ACC112 (cell line): ENCODE results near the gene PGF.

Experiments used
- H2AFZ ChIP-seq: fragments of 200-600 bp; sonication (generic); one replicate; pipeline ENCODE4 v1.6.0; 2017; ENCODE audit warnings: antibody characterized with exemption, low read length; ENCODE audit not compliant: unreplicated experiment
- H3K27ac ChIP-seq: fragments of 200-600 bp; sonication (generic); 2 replicates; pipeline ENCODE4 v1.5.1; 2014; ENCODE audit warnings: low read depth, mild to moderate bottlenecking, antibody characterized with exemption, low read length, moderate library complexity
- H3K27me3 ChIP-seq: fragments of 200-600 bp; sonication (generic); 2 replicates; pipeline ENCODE4 v1.6.1; 2014; ENCODE audit warnings: mild to moderate bottlenecking, antibody characterized with exemption, low read length, moderate library complexity, mixed read lengths; ENCODE audit not compliant: insufficient read depth
- H3K36me3 ChIP-seq: fragments of 200-600 bp; sonication (generic); 2 replicates; pipeline ENCODE4 v1.6.1; 2016; ENCODE audit warnings: mild to moderate bottlenecking, antibody characterized with exemption, low read length, moderate library complexity, mixed read lengths; ENCODE audit not compliant: insufficient read depth
- H3K4me1 ChIP-seq: fragments of 200-600 bp; sonication (generic); one replicate; pipeline ENCODE4 v1.6.1; 2016; ENCODE audit warnings: low read length, mixed read lengths; ENCODE audit not compliant: insufficient read depth, unreplicated experiment, control insufficient read depth
- H3K4me3 ChIP-seq: fragments of 200-600 bp; sonication (generic); 2 replicates; pipeline ENCODE4 v1.5.1; 2014; ENCODE audit warnings: mild to moderate bottlenecking, low read depth, low read length
- H3K79me2 ChIP-seq: fragments of 200-600 bp; sonication (generic); one replicate; pipeline ENCODE4 v1.6.0; 2016; ENCODE audit warnings: low read length; ENCODE audit not compliant: control insufficient read depth, unreplicated experiment, insufficient read depth

The PGF gene

DNA sequence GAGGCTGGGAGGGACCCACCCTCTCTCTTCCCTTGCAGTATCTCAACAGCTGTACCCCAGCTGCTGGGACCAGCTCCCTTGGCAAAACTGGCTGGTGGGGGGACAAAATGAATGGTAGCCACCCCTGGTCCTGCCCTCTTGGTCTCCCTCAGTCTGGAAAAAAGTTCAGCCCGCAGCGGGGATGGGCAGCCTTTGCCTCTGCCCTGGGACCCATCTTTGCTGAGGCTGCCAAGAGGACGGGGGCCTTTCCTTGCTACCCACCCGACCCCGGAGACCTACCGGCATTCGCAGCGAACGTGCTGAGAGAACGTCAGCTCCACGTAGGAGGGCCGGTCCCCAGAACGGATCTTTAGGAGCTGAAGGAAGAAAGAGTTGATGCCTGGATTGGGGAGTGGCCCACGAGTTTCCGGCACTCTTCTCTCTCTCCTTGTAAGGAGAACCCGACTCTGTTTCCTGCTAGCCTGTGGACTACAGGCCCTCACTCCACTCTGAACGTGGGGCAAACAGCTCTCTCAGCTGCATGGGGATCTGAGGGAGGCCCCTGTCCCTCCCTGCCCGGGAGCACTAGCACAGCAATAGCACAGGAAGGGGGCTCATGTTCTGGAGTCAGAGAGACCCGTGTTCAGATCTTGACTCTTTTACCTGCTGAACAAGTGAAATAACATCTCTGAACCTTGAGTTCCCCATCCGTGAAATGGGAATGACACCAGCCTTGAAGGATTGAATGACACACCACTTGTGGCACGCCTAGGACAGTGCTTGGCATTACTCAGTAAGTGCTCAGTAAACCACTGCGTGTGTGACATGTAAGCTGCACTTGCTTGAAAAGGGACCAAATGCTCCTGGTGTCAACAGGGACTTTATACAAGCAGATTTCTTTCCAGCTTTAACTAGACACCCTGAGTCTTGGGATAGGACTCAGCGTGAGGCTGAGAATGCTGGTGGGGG lies 6.9 kb downstream of the PGF start:
- Histone ChIP-seq H3K36me3 (no peaks in the 10 kb centered on the region), H2AFZ (no peak overlapping the region), H3K4me1 (no peaks in the 10 kb centered on the region)

DNA sequence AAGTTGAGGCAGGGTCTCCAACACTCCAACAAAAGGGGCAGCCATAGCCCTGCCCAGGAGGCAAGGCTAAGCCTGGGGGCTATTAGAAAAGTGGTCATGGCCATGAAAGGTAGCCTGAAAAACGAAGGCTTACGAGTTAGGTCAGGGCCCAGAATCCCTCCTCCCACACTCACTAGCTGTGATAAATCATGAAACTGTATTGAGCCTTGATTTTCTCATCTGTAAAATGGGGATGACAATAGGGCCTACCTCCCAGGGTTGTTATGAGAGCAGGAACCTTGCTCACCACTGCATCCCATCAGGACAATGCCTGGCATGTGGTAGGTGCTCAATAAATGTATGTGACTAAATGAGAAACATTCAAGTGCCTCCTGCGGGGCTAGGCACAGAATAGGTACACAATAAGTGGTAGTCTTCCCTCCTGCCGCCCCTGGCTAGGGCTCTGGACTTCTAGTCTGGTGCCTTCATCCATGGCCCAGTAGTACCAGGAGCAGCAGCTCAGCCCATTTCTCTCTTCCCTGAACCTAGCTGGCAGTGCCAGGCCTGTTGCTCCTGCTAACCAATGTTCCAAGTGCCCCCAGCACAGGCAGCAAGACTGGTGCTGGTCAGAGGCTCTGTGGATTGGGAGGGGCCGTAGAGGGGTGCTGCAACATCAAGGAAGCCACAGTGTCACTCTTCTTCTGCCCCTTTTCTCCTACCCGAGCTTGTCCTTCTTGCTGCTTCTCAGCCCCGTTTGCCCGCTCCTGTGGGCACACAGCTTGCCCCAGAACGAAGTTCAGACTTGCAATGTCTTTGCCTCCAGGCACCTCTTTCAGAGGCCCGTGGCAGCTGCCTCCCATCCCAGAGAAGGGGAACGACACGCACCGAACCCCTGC lies 7.8 kb downstream of the PGF start:
- H3K4me1 ChIP-seq, result no peaks in the 10 kb centered on the region
- H3K4me3 ChIP-seq, result no peak overlapping the region
- no peaks in the 10 kb centered on the region for H3K27me3 ChIP-seq
- H3K79me2 ChIP-seq, result no peaks in the 10 kb centered on the region
- no peaks in the 10 kb centered on the region for H3K36me3 ChIP-seq
- H3K27ac ChIP-seq, result no peak overlapping the region
- H2AFZ ChIP-seq, result no peak overlapping the region

More for the DNA sequence above, 6.9 kb downstream of the PGF start:
- Histone ChIP-seq H3K79me2 (no peaks in the 10 kb centered on the region), H3K27ac (no peak overlapping the region), H3K4me3 (no peak overlapping the region), H3K27me3 (no peaks in the 10 kb centered on the region)

DNA sequence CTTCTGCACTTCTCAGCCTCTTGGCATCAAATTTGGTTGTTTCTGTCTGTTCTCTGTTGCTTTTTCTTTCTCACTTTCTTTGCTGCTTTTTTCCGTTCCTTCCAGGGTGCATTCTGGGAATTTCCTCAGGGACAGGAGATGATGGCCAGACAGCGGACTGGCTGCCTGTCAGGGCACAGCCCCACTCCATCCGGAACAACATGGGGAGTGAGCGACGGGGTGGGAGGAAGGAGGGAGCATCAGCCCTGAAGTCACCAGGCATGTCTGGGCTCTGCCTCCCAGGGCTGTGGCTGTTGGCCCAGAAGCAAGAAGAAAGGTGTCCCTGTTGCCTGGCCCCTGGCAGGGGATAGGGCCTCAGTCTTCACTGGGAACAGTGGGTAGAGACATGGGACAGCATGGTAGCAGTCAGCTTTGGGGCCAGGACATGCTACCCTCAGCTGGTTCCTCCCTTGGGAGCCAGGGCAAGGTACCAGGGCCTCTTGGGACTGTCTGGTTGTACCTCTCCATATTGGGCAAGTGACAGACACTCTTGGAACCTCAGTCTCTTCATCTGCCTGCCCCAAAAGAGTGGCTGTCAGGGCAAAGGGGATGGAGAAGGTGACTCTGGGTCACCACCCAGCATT lies 8.6 kb downstream of the PGF start:
- peak overlapping the region; percentile 7 for H2AFZ ChIP-seq
- H3K27ac ChIP-seq, result no peak overlapping the region
- peaks cover 5% of the 10 kb centered on the region for H3K4me1 ChIP-seq
- no peaks in the 10 kb centered on the region for H3K36me3 ChIP-seq
- no peaks in the 10 kb centered on the region for H3K27me3 ChIP-seq
- H3K79me2 ChIP-seq, result no peaks in the 10 kb centered on the region
- no peak overlapping the region for H3K4me3 ChIP-seq

DNA sequence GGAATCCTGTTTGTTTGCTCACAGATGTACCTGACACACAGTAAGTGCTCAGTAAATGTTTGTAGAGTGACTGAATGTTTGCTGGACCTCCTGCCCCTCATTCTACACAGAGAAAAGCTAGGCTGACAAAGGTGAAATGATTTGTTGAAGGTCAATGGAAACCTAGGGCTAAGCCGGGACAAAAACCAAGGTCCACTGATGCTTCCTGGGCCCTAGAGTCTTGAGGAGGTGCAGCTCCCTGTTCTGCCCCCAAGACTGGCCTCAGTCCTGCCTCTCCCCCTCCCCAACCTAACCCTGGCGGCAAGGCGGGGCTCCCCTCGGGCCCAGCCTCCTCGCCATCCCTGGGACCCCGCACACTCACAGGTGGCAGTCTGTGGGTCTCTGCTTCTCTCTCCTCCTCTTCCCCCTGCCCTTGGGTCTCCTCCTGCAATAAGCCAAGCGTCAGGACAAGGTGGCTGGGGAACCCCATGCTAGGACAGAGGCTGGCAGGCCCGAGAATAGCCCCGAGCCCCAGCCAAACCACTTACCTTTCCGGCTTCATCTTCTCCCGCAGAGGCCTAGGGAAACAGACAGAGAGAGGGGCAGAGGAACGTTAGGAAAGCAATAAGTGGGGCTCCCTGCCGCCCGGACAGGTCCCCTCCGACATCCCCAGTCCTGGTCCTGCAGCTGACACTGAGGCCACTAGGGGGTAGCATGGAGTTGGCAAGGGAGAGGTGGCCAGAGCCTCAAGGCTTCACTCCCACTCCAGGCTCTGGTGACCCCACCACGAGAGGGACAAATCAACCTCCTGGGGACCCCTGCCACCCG lies 9.3 kb downstream of the PGF start:
- H3K4me3 ChIP-seq, result no peak overlapping the region

DNA sequence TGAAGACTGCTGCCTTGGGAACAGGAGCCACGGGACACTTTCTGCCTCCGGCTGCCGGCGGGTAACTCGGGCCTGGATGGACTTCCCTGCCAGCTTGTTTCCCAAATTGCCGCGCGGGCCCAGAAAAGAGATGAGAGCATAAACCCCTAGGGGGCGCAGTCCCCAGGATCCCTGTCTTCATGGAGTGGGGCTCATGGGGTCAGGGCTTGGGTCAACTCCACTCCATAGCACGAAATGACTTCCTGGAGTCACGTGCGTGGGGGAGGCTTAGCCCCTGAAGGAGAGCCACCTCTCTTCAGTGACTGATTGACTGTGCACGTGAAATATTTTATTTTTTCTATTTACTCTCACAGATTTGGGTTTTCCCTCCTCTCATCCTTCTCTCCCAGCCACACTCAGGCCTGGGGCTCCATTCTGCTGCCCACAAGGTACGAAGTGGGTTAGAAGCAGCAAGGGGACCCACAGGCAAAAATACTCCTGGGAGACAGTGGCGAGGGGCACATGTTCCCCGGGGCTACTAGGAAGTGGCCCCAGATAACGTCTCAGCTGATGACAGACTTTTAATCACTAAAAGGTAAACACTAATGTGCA lies 10.0 kb downstream of the PGF start:
- H3K4me3 ChIP-seq, result no peak overlapping the region
- H2AFZ ChIP-seq, result no peak overlapping the region
- H3K36me3 ChIP-seq, result no peaks in the 10 kb centered on the region
- no peaks in the 10 kb centered on the region for H3K79me2 ChIP-seq
- H3K4me1 ChIP-seq, result peaks cover 15% of the 10 kb centered on the region
- no peak overlapping the region for H3K27ac ChIP-seq
- no peaks in the 10 kb centered on the region for H3K27me3 ChIP-seq

More for the DNA sequence above, 9.3 kb downstream of the PGF start:
- Histone ChIP-seq H3K27me3 (no peaks in the 10 kb centered on the region), H3K79me2 (no peaks in the 10 kb centered on the region), H2AFZ (peak overlapping the region; percentile 67), H3K36me3 (no peaks in the 10 kb centered on the region), H3K4me1 (peaks cover 12% of the 10 kb centered on the region), H3K27ac (no peak overlapping the region)

DNA sequence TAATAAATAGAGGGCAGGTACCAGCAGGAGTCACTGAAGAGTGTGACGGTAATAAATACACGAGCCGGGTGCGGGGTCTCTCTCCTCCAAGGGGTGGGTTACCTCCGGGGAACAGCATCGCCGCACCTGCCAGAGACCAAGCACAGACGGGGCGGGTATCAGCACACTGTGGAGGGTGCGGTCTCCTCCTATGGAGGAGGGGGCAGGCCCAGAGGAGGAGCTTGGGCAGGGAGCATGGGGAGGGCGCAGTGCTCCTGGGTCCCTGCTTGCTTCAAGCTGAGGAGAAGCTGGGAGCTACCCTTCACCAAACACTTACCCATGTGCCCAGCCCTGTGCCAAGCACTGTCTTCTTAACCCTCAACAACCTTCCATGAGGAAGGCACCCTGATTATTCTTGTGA lies 12.8 kb downstream of the PGF start:
- no peak overlapping the region for H3K4me3 ChIP-seq
- peaks cover 30% of the 10 kb centered on the region for H3K4me1 ChIP-seq
- H3K79me2 ChIP-seq, result no peaks in the 10 kb centered on the region
- H2AFZ ChIP-seq, result no peak overlapping the region
- H3K36me3 ChIP-seq, result no peaks in the 10 kb centered on the region
- H3K27ac ChIP-seq, result no peak overlapping the region
- no peaks in the 10 kb centered on the region for H3K27me3 ChIP-seq

DNA sequence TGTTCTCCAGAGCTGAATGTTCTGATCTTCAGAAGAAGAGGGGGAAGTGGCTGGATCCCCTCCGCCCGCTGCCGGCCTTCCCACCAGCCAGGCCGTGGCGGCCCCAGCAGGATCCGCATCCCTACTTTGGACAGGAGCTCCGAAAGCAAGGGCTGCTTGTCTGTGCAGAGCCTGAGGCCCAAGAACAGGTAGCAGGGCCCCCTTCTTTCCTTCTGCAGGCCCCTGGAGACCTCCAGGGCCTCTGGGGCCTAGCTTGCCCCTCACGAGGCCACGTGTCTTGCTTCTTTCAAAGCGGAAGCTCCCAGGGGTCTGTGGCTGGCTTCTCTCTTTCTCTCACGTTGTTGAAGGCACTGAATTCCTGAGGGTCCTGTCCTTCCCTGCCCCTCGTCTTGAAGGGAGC lies 13.2 kb downstream of the PGF start:
- H3K27ac ChIP-seq, result no peak overlapping the region
- no peaks in the 10 kb centered on the region for H3K79me2 ChIP-seq
- H3K36me3 ChIP-seq, result no peaks in the 10 kb centered on the region
- H2AFZ ChIP-seq, result no peak overlapping the region
- no peak overlapping the region for H3K4me3 ChIP-seq
- H3K4me1 ChIP-seq, result peaks cover 30% of the 10 kb centered on the region
- H3K27me3 ChIP-seq, result no peaks in the 10 kb centered on the region

DNA sequence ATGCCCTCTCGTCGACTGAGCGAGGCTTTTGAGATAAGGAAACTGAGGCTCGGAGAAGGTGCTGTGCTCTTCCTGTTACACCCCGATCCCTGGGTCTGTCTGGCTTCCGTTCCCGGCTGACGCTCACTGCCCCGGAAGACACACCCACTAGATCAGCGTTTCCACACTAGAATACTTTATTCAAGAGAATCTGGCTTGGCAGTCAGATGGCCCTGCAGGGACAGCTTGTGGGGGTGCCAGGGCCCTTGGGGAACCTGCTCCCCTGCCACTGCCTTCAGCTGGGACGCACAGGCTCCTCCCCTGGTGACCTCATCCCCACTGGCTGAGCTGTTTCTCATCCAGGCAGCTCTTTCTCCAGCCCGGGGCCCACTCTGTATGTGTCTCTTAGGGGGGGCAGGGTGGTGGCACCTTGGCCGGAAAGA lies 13.7 kb downstream of the PGF start:
- H3K4me1 ChIP-seq, result peaks cover 30% of the 10 kb centered on the region
- no peaks in the 10 kb centered on the region for H3K79me2 ChIP-seq
- H3K4me3 ChIP-seq, result no peak overlapping the region
- H3K36me3 ChIP-seq, result no peaks in the 10 kb centered on the region
- H2AFZ ChIP-seq, result no peak overlapping the region
- H3K27me3 ChIP-seq, result no peaks in the 10 kb centered on the region
- no peak overlapping the region for H3K27ac ChIP-seq

DNA sequence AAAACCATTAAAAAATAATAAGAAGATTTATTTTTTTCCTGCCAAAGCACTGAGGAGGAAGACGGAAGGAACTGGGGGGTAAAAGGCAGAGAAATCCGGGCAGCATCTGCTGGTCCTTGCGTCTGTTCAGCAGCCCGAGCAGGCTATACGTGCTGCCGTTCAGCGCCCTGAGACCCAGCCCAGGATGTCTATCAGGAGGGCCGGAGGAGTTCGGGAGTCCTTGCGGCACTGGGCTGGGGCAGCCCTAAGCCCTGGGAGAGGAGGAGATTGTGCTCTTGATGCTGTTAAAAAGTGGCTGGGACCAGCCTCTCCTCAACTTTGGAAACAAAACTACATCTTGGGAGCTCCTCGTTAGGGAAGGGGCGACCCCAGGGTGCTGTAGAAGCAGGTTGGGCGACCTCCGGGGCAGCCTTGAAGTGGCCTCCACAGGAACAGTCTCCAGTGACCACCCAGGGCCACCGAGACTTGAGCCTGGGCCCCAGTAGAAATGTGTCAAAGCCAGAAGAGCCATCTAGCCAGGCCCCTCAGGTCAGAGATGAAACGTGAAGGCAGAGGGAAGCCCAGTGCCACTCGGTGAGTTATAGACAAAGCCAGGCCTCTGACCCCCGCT lies 14.3 kb downstream of the PGF start:
- H3K4me1 ChIP-seq, result peaks cover 30% of the 10 kb centered on the region
- H3K27ac ChIP-seq, result no peak overlapping the region
- no peaks in the 10 kb centered on the region for H3K36me3 ChIP-seq
- H3K27me3 ChIP-seq, result no peaks in the 10 kb centered on the region
- H2AFZ ChIP-seq, result no peak overlapping the region
- no peaks in the 10 kb centered on the region for H3K79me2 ChIP-seq
- no peak overlapping the region for H3K4me3 ChIP-seq
